ENCODE results near the gene SOWAHD. TPM values are rescaled to one million over a fixed set of nuclear protein-coding genes. Genes with fewer than 3 reads are reported as not detected.

The SOWAHD gene
- total RNA-seq, 1 experiment from 2014 or later = 1.4 TPM

DNA sequence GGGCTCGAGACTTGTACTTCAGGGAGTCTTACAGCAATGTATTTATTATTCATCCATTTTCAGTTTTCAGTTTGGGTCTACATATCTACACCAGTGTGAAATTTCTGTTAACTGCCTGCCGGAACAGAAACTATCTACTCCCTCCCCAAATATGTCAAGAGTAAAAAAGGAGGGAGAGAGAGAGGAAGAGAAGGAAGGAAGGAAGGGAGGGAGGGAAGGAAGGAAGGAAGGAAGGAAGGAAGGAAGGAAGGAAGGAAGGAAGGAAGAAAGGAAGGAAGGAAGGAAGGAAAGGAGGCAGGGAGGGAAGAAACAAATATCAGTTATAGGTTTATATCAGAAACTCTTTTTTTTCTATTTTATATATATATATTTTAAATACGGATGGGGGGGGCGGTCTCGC, 20.4 kb downstream of the SOWAHD start:
- Histone ChIP-seq H3K36me3 (ENCODE audit: low read depth) (peaks cover 3% of the 10 kb centered on the region; the same call in 1 of the 2 replicates), H3K27ac (no peak overlapping the region), H3F3A (ENCODE audit: insufficient read depth, low read depth) (peaks cover 40% of the 10 kb centered on the region), H2AFZ (no peak overlapping the region), H3K27me3 (ENCODE audit: insufficient read depth, low read depth) (no peaks in the 10 kb centered on the region), H3K9me2 (ENCODE audit: insufficient read depth) (no peaks in the 10 kb centered on the region), H3K4me1 (replicated peaks; ENCODE audit: insufficient read depth) (no peaks in the 10 kb centered on the region), H4K20me1 (ENCODE audit: insufficient read depth) (peaks cover 30% of the 10 kb centered on the region), H3K4me3 (no peak overlapping the region), H3K79me2 (ENCODE audit: low read depth) (no peaks in the 10 kb centered on the region), H3K9me3 (ENCODE audit: insufficient read depth, low read depth) (no peaks in the 10 kb centered on the region), H3K4me2 (no peak overlapping the region)
- no peak for DNase-seq
- intact Hi-C loops (cut with micrococcal nuclease; ENCODE audit: unreplicated experiment) = loop anchor here (1.0 to 2.0 kb wide), 2 partner anchors 48 to 263 kb away; no protein-coding TSS in a partner anchor
- POLR2A ChIA-PET (ENCODE audit: unreplicated experiment) = no interaction called here
- TF ChIP-seq, protein P1, sequence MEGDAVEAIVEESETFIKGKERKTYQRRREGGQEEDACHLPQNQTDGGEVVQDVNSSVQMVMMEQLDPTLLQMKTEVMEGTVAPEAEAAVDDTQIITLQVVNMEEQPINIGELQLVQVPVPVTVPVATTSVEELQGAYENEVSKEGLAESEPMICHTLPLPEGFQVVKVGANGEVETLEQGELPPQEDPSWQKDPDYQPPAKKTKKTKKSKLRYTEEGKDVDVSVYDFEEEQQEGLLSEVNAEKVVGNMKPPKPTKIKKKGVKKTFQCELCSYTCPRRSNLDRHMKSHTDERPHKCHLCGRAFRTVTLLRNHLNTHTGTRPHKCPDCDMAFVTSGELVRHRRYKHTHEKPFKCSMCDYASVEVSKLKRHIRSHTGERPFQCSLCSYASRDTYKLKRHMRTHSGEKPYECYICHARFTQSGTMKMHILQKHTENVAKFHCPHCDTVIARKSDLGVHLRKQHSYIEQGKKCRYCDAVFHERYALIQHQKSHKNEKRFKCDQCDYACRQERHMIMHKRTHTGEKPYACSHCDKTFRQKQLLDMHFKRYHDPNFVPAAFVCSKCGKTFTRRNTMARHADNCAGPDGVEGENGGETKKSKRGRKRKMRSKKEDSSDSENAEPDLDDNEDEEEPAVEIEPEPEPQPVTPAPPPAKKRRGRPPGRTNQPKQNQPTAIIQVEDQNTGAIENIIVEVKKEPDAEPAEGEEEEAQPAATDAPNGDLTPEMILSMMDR (conservative IDR thresholded peaks at IDR 0.05) = no peak
- TF ChIP-seq EZH2 (IDR thresholded peaks at IDR 0.05; ENCODE audit: low read depth) = no peak
- BruUV-seq (replicated peaks) = no TSS peak
- CTCF ChIA-PET = no interaction called here

DNA sequence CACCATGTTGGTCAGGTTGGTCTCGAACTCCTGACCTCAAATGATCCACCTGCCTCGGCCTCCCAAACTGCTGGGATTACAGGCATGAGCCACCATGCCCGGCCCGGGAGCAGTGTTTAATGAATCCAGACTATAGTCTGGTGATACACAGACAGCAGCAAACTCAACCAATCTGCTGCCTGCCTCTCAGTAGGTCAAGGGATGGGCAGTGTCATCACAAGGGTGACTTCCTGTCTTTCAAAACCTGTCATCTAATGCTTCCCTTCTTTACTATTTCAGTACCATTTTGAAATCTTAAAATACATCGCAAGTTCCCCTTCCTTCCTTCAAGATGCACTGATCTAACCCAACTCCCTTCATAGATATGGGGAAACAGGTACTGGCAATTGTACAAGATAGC, 24.6 kb downstream of the SOWAHD start:
- no peak overlapping the region for H3K27ac ChIP-seq
- peaks cover 35% of the 10 kb centered on the region for H3K36me3 ChIP-seq (ENCODE audit: low read depth)
- no peak overlapping the region for H3K4me2 ChIP-seq
- no peak overlapping the region for H2AFZ ChIP-seq
- H3F3A ChIP-seq (ENCODE audit: insufficient read depth, low read depth) = peaks cover 81% of the 10 kb centered on the region
- H3K4me3 ChIP-seq = no peak overlapping the region
- H3K79me2 ChIP-seq (ENCODE audit: low read depth) = peaks cover 34% of the 10 kb centered on the region
- intact Hi-C loops (cut with micrococcal nuclease; ENCODE audit: unreplicated experiment) = no loop called here
- H3K27me3 ChIP-seq (ENCODE audit: insufficient read depth, low read depth) = no peaks in the 10 kb centered on the region
- peaks cover 72% of the 10 kb centered on the region for H4K20me1 ChIP-seq (ENCODE audit: insufficient read depth)
- BruUV-seq (replicated peaks) = no TSS peak
- H3K4me1 ChIP-seq (replicated peaks; ENCODE audit: insufficient read depth) = peaks cover 10% of the 10 kb centered on the region
- TF ChIP-seq EZH2 (IDR thresholded peaks at IDR 0.05; ENCODE audit: low read depth) = no peak
- TF ChIP-seq, protein P1 (conservative IDR thresholded peaks at IDR 0.05) = no peak
- H3K9me2 ChIP-seq (ENCODE audit: insufficient read depth) = no peaks in the 10 kb centered on the region
- no peak for DNase-seq
- no peaks in the 10 kb centered on the region for H3K9me3 ChIP-seq (ENCODE audit: insufficient read depth, low read depth)
- CTCF ChIA-PET = interaction anchor here (0.6 kb wide), 1 partner anchor 99 kb away, joined by 3 read pairs; no protein-coding TSS in a partner anchor
- POLR2A ChIA-PET (ENCODE audit: unreplicated experiment) = interaction anchor here (1.0 kb wide), 1 partner anchor 9 kb away, joined by 19 read pairs; no protein-coding TSS in a partner anchor

DNA sequence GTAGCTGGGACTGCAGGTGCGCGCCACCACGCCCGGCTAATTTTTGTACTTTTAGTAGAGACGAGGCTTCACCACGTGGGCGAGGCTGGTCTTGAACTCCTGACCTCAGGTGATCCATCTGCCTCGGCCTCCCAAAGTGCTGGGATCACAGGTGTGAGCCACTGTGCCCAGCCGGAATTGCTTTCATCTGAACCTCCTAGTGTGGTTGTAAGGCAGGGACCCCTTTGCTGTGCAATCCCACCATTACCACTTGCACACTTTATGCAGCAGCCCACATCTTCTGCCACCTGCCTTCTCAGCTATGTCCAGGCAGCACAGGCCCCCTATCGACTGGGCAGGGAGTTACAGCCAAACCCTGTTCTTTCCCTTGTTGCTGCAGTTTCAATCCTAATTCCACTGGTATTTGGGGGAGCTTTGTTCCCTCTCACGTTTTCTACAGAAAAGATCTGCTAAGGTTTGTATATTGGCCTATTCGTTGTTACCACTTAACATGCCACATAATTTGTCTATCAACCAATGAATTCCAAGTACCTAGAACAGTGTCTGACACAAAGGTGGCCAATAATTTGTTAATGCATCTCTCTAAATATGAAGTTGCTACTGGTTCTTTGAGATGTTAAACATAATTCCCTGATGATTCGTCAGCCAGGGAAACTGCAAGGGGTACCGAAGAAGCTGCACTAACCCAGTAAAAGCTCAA, 26.5 kb downstream of the SOWAHD start:
- peaks cover 93% of the 10 kb centered on the region for H3F3A ChIP-seq (ENCODE audit: insufficient read depth, low read depth)
- ChIA-PET CTCF (interaction anchor here (0.5 to 0.9 kb wide), 3 partner anchors 11 to 159 kb away, joined by 3 to 7 read pairs (median 4); no protein-coding TSS in a partner anchor), POLR2A (ENCODE audit: unreplicated experiment) (interaction anchor here (1.0 to 1.1 kb wide), 2 partner anchors 27 to 82 kb away, joined by 21 read pairs; partner anchors contain the start of gene SOWAHD)
- BruUV-seq (replicated peaks) = no TSS peak
- peaks cover 26% of the 10 kb centered on the region for H3K4me1 ChIP-seq (replicated peaks; ENCODE audit: insufficient read depth)
- intact Hi-C loops (cut with micrococcal nuclease; ENCODE audit: unreplicated experiment) = no loop called here
- no peak overlapping the region for H2AFZ ChIP-seq
- H3K4me3 ChIP-seq = peak overlapping the region; percentile 7; the same call in 1 of the 2 replicates
- no peaks in the 10 kb centered on the region for H3K9me2 ChIP-seq (ENCODE audit: insufficient read depth)
- H3K27ac ChIP-seq = no peak overlapping the region
- peaks cover 54% of the 10 kb centered on the region for H3K36me3 ChIP-seq (ENCODE audit: low read depth)
- no peak for TF ChIP-seq EZH2 (IDR thresholded peaks at IDR 0.05; ENCODE audit: low read depth)
- TF ChIP-seq, protein P1 (conservative IDR thresholded peaks at IDR 0.05) = peak; percentile 77
- no peak overlapping the region for H3K4me2 ChIP-seq
- no peaks in the 10 kb centered on the region for H3K27me3 ChIP-seq (ENCODE audit: insufficient read depth, low read depth)
- peak; percentile 31 to 58 for DNase-seq
- peaks cover 91% of the 10 kb centered on the region for H4K20me1 ChIP-seq (ENCODE audit: insufficient read depth)
- H3K79me2 ChIP-seq (ENCODE audit: low read depth) = peaks cover 53% of the 10 kb centered on the region
- H3K9me3 ChIP-seq (ENCODE audit: insufficient read depth, low read depth) = no peaks in the 10 kb centered on the region

All from PC-9 (cell line).